H9 (cell line): Measurements from ENCODE around the gene TRIM24. TPM values are rescaled to one million over a fixed set of nuclear protein-coding genes. Genes with fewer than 3 reads are reported as not detected.
A peak's percentile ranks its signal among the peaks of the same experiment; 100 is the strongest.

Experiments used
- DNase-seq: peaks from one replicate; pipeline ENCODE4 v3.0.0-alpha.2; 2017
- H2AFZ ChIP-seq: one replicate; pipeline ENCODE4 v1.6.1; 2013; ENCODE audit warnings: mild to moderate bottlenecking, low read length, control low read depth, moderate library complexity
- H2AK5ac ChIP-seq: 2 replicates; pipeline ENCODE4 v1.6.1; 2013; ENCODE audit warnings: low read length, control low read depth, mixed read lengths; ENCODE audit not compliant: insufficient read length
- H2BK120ac ChIP-seq: one replicate; pipeline ENCODE4 v1.6.1; 2013; ENCODE audit warnings: low read depth, mild to moderate bottlenecking, low read length, control low read depth, inconsistent platforms; ENCODE audit not compliant: poor library complexity, severe bottlenecking
- H2BK12ac ChIP-seq: 2 replicates; pipeline ENCODE4 v1.6.1; 2013; ENCODE audit warnings: low read length, control low read depth, mixed read lengths, low read depth; ENCODE audit not compliant: insufficient read length
- H2BK15ac ChIP-seq: 2 replicates; pipeline ENCODE4 v1.6.1; 2013; ENCODE audit warnings: low read depth, low read length, control low read depth
- H2BK20ac ChIP-seq: one replicate; pipeline ENCODE4 v1.6.1; 2013; ENCODE audit warnings: low read depth, mild to moderate bottlenecking, low read length, control low read depth, inconsistent platforms; ENCODE audit not compliant: poor library complexity, severe bottlenecking
- H2BK5ac ChIP-seq: 2 replicates; pipeline ENCODE4 v1.6.1; 2013; ENCODE audit warnings: low read length, control low read depth, mixed read lengths; ENCODE audit not compliant: insufficient read length
- H3K14ac ChIP-seq: 2 replicates; pipeline ENCODE4 v1.6.1; 2013; ENCODE audit warnings: low read length, control low read depth; ENCODE audit not compliant: insufficient read depth
- H3K18ac ChIP-seq: 2 replicates; pipeline ENCODE4 v1.6.1; 2013; ENCODE audit warnings: low read depth, mild to moderate bottlenecking, mixed read lengths, low read length, control low read depth; ENCODE audit not compliant: insufficient read length
- H3K23ac ChIP-seq: 2 replicates; pipeline ENCODE4 v1.6.1; 2013; ENCODE audit warnings: low read length, control low read depth, mixed read lengths, low read depth; ENCODE audit not compliant: insufficient read length
- H3K23me2 ChIP-seq: 2 replicates; pipeline ENCODE4 v1.6.1; 2013; ENCODE audit warnings: low read depth, mild to moderate bottlenecking, mixed read lengths, low read length, control low read depth; ENCODE audit not compliant: insufficient read length, poor library complexity, severe bottlenecking
- H3K27ac ChIP-seq: 2 replicates; pipeline ENCODE4 v1.5.1; 2013; ENCODE audit warnings: low read length, control low read depth, mixed read lengths, low read depth; ENCODE audit not compliant: insufficient read length
- H3K27me3 ChIP-seq: 2 replicates; pipeline ENCODE4 v1.6.1; 2013; ENCODE audit warnings: low read length, control low read depth, inconsistent platforms; ENCODE audit not compliant: insufficient read depth
- H3K4ac ChIP-seq: 2 replicates; pipeline ENCODE4 v1.6.1; 2013; ENCODE audit warnings: low read depth, mild to moderate bottlenecking, control low read depth, inconsistent platforms, low read length, moderate library complexity
- H3K4me1 ChIP-seq: 2 replicates; pipeline ENCODE4 v1.6.1; 2013; ENCODE audit warnings: low read length, control low read depth, inconsistent platforms; ENCODE audit not compliant: insufficient read depth
- H3K4me2 ChIP-seq: 2 replicates; pipeline ENCODE4 v1.6.1; 2013; ENCODE audit warnings: low read length, control low read depth, mixed read lengths; ENCODE audit not compliant: insufficient read length, insufficient read depth
- H3K56ac ChIP-seq: 2 replicates; pipeline ENCODE4 v1.6.1; 2013; ENCODE audit warnings: low read depth, mild to moderate bottlenecking, mixed read lengths, low read length, control low read depth; ENCODE audit not compliant: insufficient read length
- H3K79me1 ChIP-seq: 2 replicates; pipeline ENCODE4 v1.6.1; 2013; ENCODE audit warnings: low read depth, mild to moderate bottlenecking, moderate library complexity, low read length, control low read depth, inconsistent platforms; ENCODE audit not compliant: insufficient read depth, poor library complexity, severe bottlenecking
- H3K79me2 ChIP-seq: 2 replicates; pipeline ENCODE4 v1.6.1; 2013; ENCODE audit warnings: low read length, control low read depth, inconsistent platforms; ENCODE audit not compliant: insufficient read depth
- H3K9ac ChIP-seq: 2 replicates; pipeline ENCODE4 v1.6.1; 2013; ENCODE audit warnings: low read length, control low read depth, mixed read lengths; ENCODE audit not compliant: insufficient read length; ENCODE audit errors: extremely low read depth
- H3K9me3 ChIP-seq: one replicate; pipeline ENCODE4 v1.6.1; 2013; ENCODE audit warnings: low read depth, low read length, inconsistent platforms; ENCODE audit not compliant: control insufficient read depth
- H3T11ph ChIP-seq: one replicate; pipeline ENCODE4 v1.6.1; 2013; ENCODE audit warnings: mild to moderate bottlenecking, low read length, control low read depth, inconsistent platforms
- H4K20me1 ChIP-seq: one replicate; pipeline ENCODE4 v1.6.1; 2013; ENCODE audit not compliant: control insufficient read depth, insufficient read length, insufficient read depth
- H4K5ac ChIP-seq: 2 replicates; pipeline ENCODE4 v1.6.1; 2013; ENCODE audit warnings: low read depth, mild to moderate bottlenecking, mixed read lengths, low read length, control low read depth; ENCODE audit not compliant: insufficient read length
- H4K8ac ChIP-seq: replicated peaks from 2 replicates; pipeline ENCODE4 v1.6.1; 2013; ENCODE audit warnings: low read length, control low read depth, mixed read lengths, low read depth; ENCODE audit not compliant: insufficient read length
- H4K91ac ChIP-seq: 2 replicates; pipeline ENCODE4 v1.6.1; 2013; ENCODE audit warnings: low read depth, mild to moderate bottlenecking, moderate library complexity, mixed read lengths, low read length, control low read depth; ENCODE audit not compliant: insufficient read length
- H3K27ac Mint-ChIP-seq, 3 experiments: 2 replicates in 2 of 3; 3 replicates in 1 of 3; pipeline ENCODE4 v1.8.0; 2020 to 2021; ENCODE audit warnings: mixed read lengths in 3 of 3, mild to moderate bottlenecking in 1 of 3, moderate library complexity in 1 of 3
- H3K27me3 Mint-ChIP-seq: 2 replicates; pipeline ENCODE4 v1.8.0; 2021; ENCODE audit warnings: low read depth, mild to moderate bottlenecking, moderate library complexity, mixed read lengths
- H3K36me3 Mint-ChIP-seq, 3 experiments: 2 replicates in 2 of 3; 3 replicates in 1 of 3; pipeline ENCODE4 v1.8.0; 2020 to 2021; ENCODE audit warnings: low read depth in 3 of 3, mixed read lengths in 3 of 3; ENCODE audit not compliant: insufficient read depth in 1 of 3
- H3K4me1 Mint-ChIP-seq, 2 experiments: 2 replicates each; pipeline ENCODE4 v1.8.0; 2020; ENCODE audit warnings: mixed read lengths in 2 of 2
- H3K4me3 Mint-ChIP-seq, 2 experiments: 2 replicates in 1 of 2; 3 replicates in 1 of 2; pipeline ENCODE4 v1.8.0; 2020 to 2021; ENCODE audit warnings: mild to moderate bottlenecking in 2 of 2, mixed read lengths in 2 of 2, moderate library complexity in 1 of 2
- H3K9me3 Mint-ChIP-seq, 2 experiments: 2 replicates in 1 of 2; 3 replicates in 1 of 2; pipeline ENCODE4 v1.8.0; 2020; ENCODE audit warnings: mild to moderate bottlenecking in 2 of 2, mixed read lengths in 2 of 2, moderate library complexity in 1 of 2
- CTCF ChIP-seq: fragments of 200-600 bp; sonication (generic); conservative IDR thresholded peaks from 3 replicates; pipeline ENCODE4 v1.8.0; 2021; ENCODE audit warnings: antibody characterized with exemption, mild to moderate bottlenecking
- WGBS: extraction: QIAGEN DNeasy Blood & Tissue Kit; methylation state at CpG from one replicate; pipeline ENCODE4 v1.1.7; 2013; ENCODE audit warnings: missing lambda C conversion rate, low lambda C conversion rate, mixed read lengths; ENCODE audit not compliant: insufficient read length; ENCODE audit errors: extremely low coverage; 5-methylcytosine and 5-hydroxymethylcytosine counted together
- total RNA-seq: library from RNA; stranded (reverse); gene quantifications from 2 replicates; pipeline ENCODE4 v1.2.1, GENCODE V29; 2021

Gene TRIM24
- total RNA-seq, 1 experiment from 2014 or later: 260 TPM

GRCh38 chr7:138495485-138495884, 35.4 kb downstream of the TRIM24 start:
- Histone ChIP-seq H4K91ac (no peak overlapping the region), H4K5ac (no peak overlapping the region), H2BK20ac (no peak overlapping the region), H3K14ac (no peak overlapping the region), H3K27ac (no peak overlapping the region), H3K9ac (no peak overlapping the region), H3K79me2 (peaks cover 78% of the 10 kb centered on the region), H3K18ac (no peak overlapping the region), H3K79me1 (peaks cover 2% of the 10 kb centered on the region), H2BK120ac (no peak overlapping the region), H2AK5ac (no peak overlapping the region), H3K56ac (no peak overlapping the region), H4K20me1 (no peaks in the 10 kb centered on the region), H3T11ph (no peak overlapping the region), H3K23ac (no peak overlapping the region), H2AFZ (no peak overlapping the region), H3K4me2 (no peak overlapping the region), H3K27me3 (no peaks in the 10 kb centered on the region), H3K4me1 (no peaks in the 10 kb centered on the region; the same call in 1 of the 2 replicates), H2BK12ac (no peak overlapping the region), H2BK5ac (no peak overlapping the region), H3K4ac (no peak overlapping the region), H3K9me3 (no peaks in the 10 kb centered on the region), H4K8ac (no peak overlapping the region), H3K23me2 (no peaks in the 10 kb centered on the region), H2BK15ac (no peak overlapping the region)
- TF ChIP-seq CTCF: no peak
- H3K4me1 Mint-ChIP-seq: peaks cover 54 to 71% of the 10 kb centered on the region in 2 experiments
- no peaks in the 10 kb centered on the region for H3K27me3 Mint-ChIP-seq
- H3K9me3 Mint-ChIP-seq: no peaks in the 10 kb centered on the region
- peak overlapping the region in 1 of 3 experiments; percentile 88; a peak in 1 of 7 replicates for H3K27ac Mint-ChIP-seq
- no peak overlapping the region for H3K4me3 Mint-ChIP-seq
- peaks cover 13 to 84% (median 71%) of the 10 kb centered on the region in 3 experiments; a peak in 5 of 7 replicates for H3K36me3 Mint-ChIP-seq
- no CpG with 5 or more reads among the region's 1 CpG for WGBS
- no peak for DNase-seq
